ENCODE results near the gene KRTAP9-9.

DNA sequence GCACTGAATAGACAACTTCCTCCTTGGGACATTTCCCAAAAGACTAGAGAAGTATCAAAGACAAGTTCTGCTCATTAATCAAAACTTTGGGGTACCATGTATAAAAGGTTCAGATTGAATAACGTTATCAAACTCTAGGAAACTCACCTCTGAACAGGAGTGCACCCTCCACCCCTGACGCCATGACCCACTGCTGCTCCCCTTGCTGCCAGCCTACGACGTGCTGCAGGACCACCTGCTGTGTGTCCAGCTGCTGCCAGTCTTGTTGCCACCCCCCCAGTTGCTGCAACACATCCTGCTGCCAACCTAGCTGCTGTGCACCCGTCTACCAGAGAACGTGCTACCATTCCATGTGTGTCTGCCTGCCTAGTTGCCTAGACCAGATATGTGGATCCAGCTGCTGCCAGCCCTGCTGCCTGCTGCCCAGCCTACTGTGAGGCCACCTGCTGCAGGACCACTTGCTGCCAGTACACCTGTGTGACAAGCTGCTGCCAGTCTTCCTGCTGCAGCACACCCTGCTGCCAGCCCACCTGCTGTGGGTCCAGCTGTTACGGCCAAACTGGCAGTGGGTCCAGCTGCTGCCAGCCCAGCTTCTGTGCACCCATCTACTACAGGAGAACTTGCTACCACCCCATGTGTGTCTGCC lies 42.5 kb upstream of the KRTAP9-9 start:
- TF ChIP-seq POLR2AphosphoS5 (IDR thresholded peaks at IDR 0.05; ENCODE audit: low read depth, low read length): no peak
- no peak for TF ChIP-seq POLR2A (IDR thresholded peaks at IDR 0.05; ENCODE audit: low read depth, low read length)
- TF ChIP-seq TAF1 (IDR thresholded peaks at IDR 0.05; ENCODE audit: low read depth, low read length): no peak

All from GM12891 (cell line).